Measurements from ENCODE around the gene MBOAT1. TPM values are rescaled to one million over a fixed set of nuclear protein-coding genes. Genes with fewer than 3 reads are reported as not detected.

MBOAT1 gene
- total RNA-seq, 2 experiments from 2014 or later = not detected

GRCh38 chr6:20060252-20060651 lies 152.0 kb downstream of the MBOAT1 start:
- no TSS peak for BruUV-seq (replicated peaks)
- TF ChIP-seq CTCF (conservative IDR thresholded peaks at IDR 0.05; ENCODE audit: low read length) = no peak
- TF ChIP-seq EZH2phosphoT487 (IDR thresholded peaks at IDR 0.05; ENCODE audit: borderline replicate concordance, low read depth, low read length) = no peak
- Histone ChIP-seq H3K27ac (ENCODE audit: low read depth, low read length, poor library complexity, severe bottlenecking) (no peak overlapping the region), H4K20me1 (ENCODE audit: insufficient read depth, low read length) (no peaks in the 10 kb centered on the region), H3K4me1 (ENCODE audit: insufficient read depth, low read length, poor library complexity, severe bottlenecking) (no peaks in the 10 kb centered on the region), H3K9me3 (ENCODE audit: low read length) (no peaks in the 10 kb centered on the region), H2AFZ (ENCODE audit: low read length) (no peak overlapping the region), H3K36me3 (ENCODE audit: insufficient read depth, low read length) (no peaks in the 10 kb centered on the region), H3K4me3 (ENCODE audit: low read depth, low read length, poor library complexity, severe bottlenecking) (no peak overlapping the region), H3K9me2 (ENCODE audit: insufficient read depth, low read length) (no peaks in the 10 kb centered on the region), H3K79me2 (ENCODE audit: insufficient read depth, low read depth, low read length) (no peaks in the 10 kb centered on the region), H3K4me2 (ENCODE audit: low read length) (no peak overlapping the region)
- ChIA-PET POLR2A (interaction anchor here (0.7 kb wide), 1 partner anchor 1861 kb away, joined by 4 read pairs; no protein-coding TSS in a partner anchor), CTCF (ENCODE audit: unreplicated experiment) (no interaction called here)
- DNase-seq (ENCODE audit: low spot score) = no peak
- intact Hi-C loops (cut with micrococcal nuclease; ENCODE audit: unreplicated experiment) = no loop called here

GRCh38 chr6:20058912-20059311 lies 153.4 kb downstream of the MBOAT1 start:
- H3K9me2 ChIP-seq (ENCODE audit: insufficient read depth, low read length) = no peaks in the 10 kb centered on the region
- ChIA-PET POLR2A (no interaction called here), CTCF (ENCODE audit: unreplicated experiment) (no interaction called here)
- no peak overlapping the region for H2AFZ ChIP-seq (ENCODE audit: low read length)
- no peaks in the 10 kb centered on the region for H3K9me3 ChIP-seq (ENCODE audit: low read length)
- H3K36me3 ChIP-seq (ENCODE audit: insufficient read depth, low read length) = no peaks in the 10 kb centered on the region
- no peak overlapping the region for H3K4me2 ChIP-seq (ENCODE audit: low read length)
- H3K79me2 ChIP-seq (ENCODE audit: insufficient read depth, low read depth, low read length) = no peaks in the 10 kb centered on the region
- H4K20me1 ChIP-seq (ENCODE audit: insufficient read depth, low read length) = no peaks in the 10 kb centered on the region
- no TSS peak for BruUV-seq (replicated peaks)
- H3K4me1 ChIP-seq (ENCODE audit: insufficient read depth, low read length, poor library complexity, severe bottlenecking) = no peaks in the 10 kb centered on the region
- no peak for DNase-seq (ENCODE audit: low spot score)
- H3K4me3 ChIP-seq (ENCODE audit: low read depth, low read length, poor library complexity, severe bottlenecking) = no peak overlapping the region
- intact Hi-C loops (cut with micrococcal nuclease; ENCODE audit: unreplicated experiment) = loop anchor here (10.0 kb wide), 2 partner anchors 1034 to 1464 kb away; no protein-coding TSS in a partner anchor
- TF ChIP-seq EZH2phosphoT487 (IDR thresholded peaks at IDR 0.05; ENCODE audit: borderline replicate concordance, low read depth, low read length) (no peak), CTCF (conservative IDR thresholded peaks at IDR 0.05; ENCODE audit: low read length) (no peak)
- no peak overlapping the region for H3K27ac ChIP-seq (ENCODE audit: low read depth, low read length, poor library complexity, severe bottlenecking)

- Histone ChIP-seq H3K27ac (ENCODE audit: low read depth, low read length, poor library complexity, severe bottlenecking) (no peak overlapping the region), H3K9me3 (ENCODE audit: low read length) (no peaks in the 10 kb centered on the region), H3K9me2 (ENCODE audit: insufficient read depth, low read length) (no peaks in the 10 kb centered on the region), H4K20me1 (ENCODE audit: insufficient read depth, low read length) (no peaks in the 10 kb centered on the region), H3K4me2 (ENCODE audit: low read length) (no peak overlapping the region), H3K4me3 (ENCODE audit: low read depth, low read length, poor library complexity, severe bottlenecking) (no peak overlapping the region), H2AFZ (ENCODE audit: low read length) (no peak overlapping the region), H3K79me2 (ENCODE audit: insufficient read depth, low read depth, low read length) (no peaks in the 10 kb centered on the region), H3K36me3 (ENCODE audit: insufficient read depth, low read length) (no peaks in the 10 kb centered on the region), H3K4me1 (ENCODE audit: insufficient read depth, low read length, poor library complexity, severe bottlenecking) (no peaks in the 10 kb centered on the region)
- ChIA-PET POLR2A (no interaction called here), CTCF (ENCODE audit: unreplicated experiment) (no interaction called here)
- no TSS peak for BruUV-seq (replicated peaks)
- no peak for DNase-seq (ENCODE audit: low spot score)
- TF ChIP-seq EZH2phosphoT487 (IDR thresholded peaks at IDR 0.05; ENCODE audit: borderline replicate concordance, low read depth, low read length) (no peak), CTCF (conservative IDR thresholded peaks at IDR 0.05; ENCODE audit: low read length) (no peak)
- intact Hi-C loops (cut with micrococcal nuclease; ENCODE audit: unreplicated experiment) = loop anchor here (10.0 kb wide), 2 partner anchors 1034 to 1464 kb away; no protein-coding TSS in a partner anchor
Measured at GRCh38 chr6:20058121-20058905, 154.0 kb downstream of the MBOAT1 start.
